ENCODE data around the gene CENPL.

CENPL gene

DNA sequence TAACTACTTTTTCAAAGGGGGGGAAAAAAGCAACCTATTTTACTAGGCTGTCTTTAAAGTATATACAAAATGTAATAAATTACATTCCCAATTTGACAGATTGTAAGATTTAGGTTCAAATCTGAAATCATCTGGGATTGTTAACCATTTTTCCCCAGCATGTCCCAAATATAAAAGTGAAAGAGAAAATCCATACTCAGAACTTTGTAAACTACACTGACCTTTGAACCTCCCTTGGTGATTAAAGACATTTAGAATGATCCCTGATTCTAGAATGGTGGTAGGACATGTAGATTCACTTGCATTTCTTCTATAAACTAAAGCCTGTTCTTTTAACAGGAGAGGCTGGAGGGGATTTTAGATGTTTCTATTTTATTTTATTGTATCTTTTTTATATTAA lies 70.9 kb downstream of the CENPL start:
- DNase-seq = no peak
